ENCODE measurements around the gene LAMB4.

LAMB4 gene

GRCh38 chr7:108112683-108113082, 17.5 kb downstream of the LAMB4 start:
- no peak for DNase-seq (ENCODE audit: low read depth, low spot score)

- DNase-seq (ENCODE audit: low read depth, low spot score): no peak
Observed at GRCh38 chr7:108109221-108109908, 20.8 kb downstream of the LAMB4 start.

- no peak for DNase-seq (ENCODE audit: low read depth, low spot score)
Observed at GRCh38 chr7:108108131-108108530, 22.0 kb downstream of the LAMB4 start.

GRCh38 chr7:108104324-108104723, 25.8 kb downstream of the LAMB4 start:
- DNase-seq (ENCODE audit: low read depth, low spot score): no peak

- no peak for DNase-seq (ENCODE audit: low read depth, low spot score)
Observed at GRCh38 chr7:108103558-108104298, 26.4 kb downstream of the LAMB4 start.

- DNase-seq (ENCODE audit: low read depth, low spot score): no peak
Observed at GRCh38 chr7:108102671-108103312, 27.4 kb downstream of the LAMB4 start.

GRCh38 chr7:108101759-108102158, 28.4 kb downstream of the LAMB4 start:
- DNase-seq (ENCODE audit: low read depth, low spot score): no peak

GRCh38 chr7:108099713-108100112, 30.4 kb downstream of the LAMB4 start:
- DNase-seq (ENCODE audit: low read depth, low spot score): no peak

- DNase-seq (ENCODE audit: low read depth, low spot score): no peak
Observed at GRCh38 chr7:108097703-108098102, 32.5 kb downstream of the LAMB4 start.

- no peak for DNase-seq (ENCODE audit: low read depth, low spot score)
Observed at GRCh38 chr7:108096996-108097395, 33.2 kb downstream of the LAMB4 start.

GRCh38 chr7:108094933-108095710, 35.0 kb downstream of the LAMB4 start:
- no peak for DNase-seq (ENCODE audit: low read depth, low spot score)

GRCh38 chr7:108094346-108094745, 35.8 kb downstream of the LAMB4 start:
- DNase-seq (ENCODE audit: low read depth, low spot score): no peak

- no peak for DNase-seq (ENCODE audit: low read depth, low spot score)
Observed at GRCh38 chr7:108093851-108094331, 36.3 kb downstream of the LAMB4 start.

- DNase-seq (ENCODE audit: low read depth, low spot score): no peak
Observed at GRCh38 chr7:108093341-108093740, 36.8 kb downstream of the LAMB4 start.

- DNase-seq (ENCODE audit: low read depth, low spot score): no peak
Observed at GRCh38 chr7:108091461-108091831, 38.7 kb downstream of the LAMB4 start.

- DNase-seq (ENCODE audit: low read depth, low spot score): no peak
Observed at GRCh38 chr7:108090791-108091460, 39.2 kb downstream of the LAMB4 start.

GRCh38 chr7:108089381-108089780, 40.8 kb downstream of the LAMB4 start:
- DNase-seq (ENCODE audit: low read depth, low spot score): no peak

- DNase-seq (ENCODE audit: low read depth, low spot score): no peak
Observed at GRCh38 chr7:108088729-108089128, 41.4 kb downstream of the LAMB4 start.

- no peak for DNase-seq (ENCODE audit: low read depth, low spot score)
Observed at GRCh38 chr7:108087778-108088177, 42.4 kb downstream of the LAMB4 start.

- no peak for DNase-seq (ENCODE audit: low read depth, low spot score)
Observed at GRCh38 chr7:108086962-108087361, 43.2 kb downstream of the LAMB4 start.

GRCh38 chr7:108086546-108086945, 43.6 kb downstream of the LAMB4 start:
- no peak for DNase-seq (ENCODE audit: low read depth, low spot score)
